IMR-90 (cell line): ENCODE results near the gene CYTH2. TPM values are rescaled to one million over a fixed set of nuclear protein-coding genes. Genes with fewer than 3 reads are reported as not detected.

Experiments used
- ATAC-seq: fragments of 200-7000 bp; cut with Tn5 transposase; 2 replicates; pipeline ENCODE4 v1.9.1; 2020; ENCODE audit warnings: low read depth, mild to moderate bottlenecking, moderate library complexity
- BruUV-seq: library from RNA; stranded (reverse); fragments of 400-500 nt; replicated peaks from 2 replicates; lab custom pipeline; 2021; lab: Mats Ljungman, UMichigan
- CTCF ChIA-PET: fragments of 300-600 bp; formaldehyde crosslinking; extraction: SDS; loops from one replicate; lab custom pipeline; 2021; ENCODE audit warnings: antibody characterized with exemption; lab: Yijun Ruan, JAX
- POLR2A ChIA-PET: fragments of 300-600 bp; sonication (Branson Sonifier 250); formaldehyde crosslinking; loops from one replicate; lab custom pipeline; 2022; ENCODE audit warnings: antibody characterized with exemption; ENCODE audit not compliant: unreplicated experiment; lab: Charles Lee
- DNase-seq: peaks from one replicate; pipeline ENCODE4 v3.0.0; 2013
- H2AFZ ChIP-seq: replicated peaks from 2 replicates; pipeline ENCODE3; 2013; ENCODE audit warnings: low read length, mild to moderate bottlenecking; ENCODE audit not compliant: poor library complexity
- H2AK5ac ChIP-seq: 2 replicates; pipeline ENCODE4 v1.6.1; 2013; ENCODE audit warnings: low read depth, low read length, inconsistent platforms
- H2AK9ac ChIP-seq: replicated peaks from 2 replicates; pipeline ENCODE3; 2013; ENCODE audit warnings: mild to moderate bottlenecking, low read depth, low read length, moderate library complexity; ENCODE audit not compliant: poor library complexity
- H2BK120ac ChIP-seq: 2 replicates; pipeline ENCODE4 v1.6.1; 2013; ENCODE audit warnings: low read depth, low read length, inconsistent platforms
- H2BK15ac ChIP-seq: 3 replicates; pipeline ENCODE4 v1.6.1; 2013; ENCODE audit warnings: low read depth, low read length, inconsistent platforms
- H2BK20ac ChIP-seq: 2 replicates; pipeline ENCODE4 v1.6.1; 2013; ENCODE audit warnings: low read depth, mild to moderate bottlenecking, inconsistent platforms, low read length, moderate library complexity
- H2BK5ac ChIP-seq: 2 replicates; pipeline ENCODE4 v1.6.1; 2013; ENCODE audit warnings: mild to moderate bottlenecking, low read depth, low read length, inconsistent platforms; ENCODE audit not compliant: poor library complexity, severe bottlenecking
- H3K14ac ChIP-seq: replicated peaks from 2 replicates; pipeline ENCODE4 v1.6.1; 2013; ENCODE audit warnings: low read depth, low read length, inconsistent platforms
- H3K18ac ChIP-seq: 2 replicates; pipeline ENCODE4 v1.6.1; 2013; ENCODE audit warnings: low read depth, low read length, control low read depth
- H3K23ac ChIP-seq: 2 replicates; pipeline ENCODE4 v1.6.1; 2013; ENCODE audit warnings: low read depth, low read length, inconsistent platforms
- H3K27ac ChIP-seq: 2 replicates; pipeline ENCODE4 v1.5.1; 2013; ENCODE audit warnings: mild to moderate bottlenecking, control low read depth, low read length; ENCODE audit not compliant: insufficient read depth
- H3K27me3 ChIP-seq: 2 replicates; pipeline ENCODE4 v1.6.1; 2013; ENCODE audit warnings: low read length; ENCODE audit not compliant: control insufficient read depth, insufficient read depth
- H3K36me3 ChIP-seq: 2 replicates; pipeline ENCODE4 v1.6.1; 2013; ENCODE audit warnings: low read length, mixed read lengths; ENCODE audit not compliant: control insufficient read depth, insufficient read depth
- H3K4ac ChIP-seq: 2 replicates; pipeline ENCODE4 v1.6.1; 2013; ENCODE audit warnings: low read depth, low read length, inconsistent platforms
- H3K4me1 ChIP-seq: 2 replicates; pipeline ENCODE4 v1.6.1; 2013; ENCODE audit warnings: low read length, mixed read lengths; ENCODE audit not compliant: control insufficient read depth, insufficient read depth
- H3K4me2 ChIP-seq: 2 replicates; pipeline ENCODE4 v1.6.1; 2013; ENCODE audit warnings: low read depth, mild to moderate bottlenecking, control low read depth, low read length, moderate library complexity
- H3K4me3 ChIP-seq: 2 replicates; pipeline ENCODE4 v1.5.1; 2013; ENCODE audit warnings: low read depth, mild to moderate bottlenecking, control low read depth, low read length, moderate library complexity; ENCODE audit not compliant: insufficient read depth
- H3K56ac ChIP-seq: 2 replicates; pipeline ENCODE4 v1.6.1; 2013; ENCODE audit warnings: low read length, inconsistent platforms; ENCODE audit not compliant: insufficient read depth; ENCODE audit errors: extremely low read depth
- H3K79me1 ChIP-seq, 2 experiments: 2 replicates each; pipeline ENCODE4 v1.6.1; 2013; ENCODE audit warnings: low read length in 2 of 2, inconsistent platforms in 1 of 2, low read depth in 1 of 2
- H3K9ac ChIP-seq: 2 replicates; pipeline ENCODE4 v1.6.1; 2013; ENCODE audit warnings: low read depth, low read length, control low read depth
- H3K9me1 ChIP-seq: 2 replicates; pipeline ENCODE4 v1.6.1; 2013; ENCODE audit warnings: low read length, inconsistent platforms; ENCODE audit not compliant: insufficient read depth
- H3K9me3 ChIP-seq: 2 replicates; pipeline ENCODE4 v1.6.1; 2013; ENCODE audit warnings: low read length; ENCODE audit not compliant: control insufficient read depth, insufficient read depth
- H4K20me1 ChIP-seq: 2 replicates; pipeline ENCODE4 v1.6.1; 2013; ENCODE audit warnings: low read length, inconsistent platforms; ENCODE audit not compliant: insufficient read depth
- H4K5ac ChIP-seq: 2 replicates; pipeline ENCODE4 v1.6.1; 2013; ENCODE audit warnings: mild to moderate bottlenecking, low read depth, low read length, control low read depth
- H4K8ac ChIP-seq, 2 experiments: 2 replicates each; pipeline ENCODE4 v1.6.1; 2013; ENCODE audit warnings: low read depth in 2 of 2, low read length in 2 of 2, control low read depth in 1 of 2, inconsistent platforms in 1 of 2
- H4K91ac ChIP-seq: 2 replicates; pipeline ENCODE4 v1.6.1; 2013; ENCODE audit warnings: low read depth, low read length, inconsistent platforms; ENCODE audit not compliant: insufficient read depth
- BHLHE40 ChIP-seq: fragments of 150-350 bp; IDR thresholded peaks from 2 replicates; pipeline ENCODE4 v1.6.1; 2016; ENCODE audit warnings: mild to moderate bottlenecking, low read depth, low read length
- CEBPB ChIP-seq: IDR thresholded peaks from 2 replicates; pipeline ENCODE4 v1.6.1; 2012; ENCODE audit warnings: low read depth, low read length, improper control_type of control experiment
- CHD1 ChIP-seq: IDR thresholded peaks from 2 replicates; pipeline ENCODE4 v1.6.1; 2012; ENCODE audit warnings: low read depth, low read length, improper control_type of control experiment
- FOS ChIP-seq: fragments of 150-350 bp; IDR thresholded peaks from 2 replicates; pipeline ENCODE4 v1.6.1; 2016; ENCODE audit warnings: low read depth, low read length
- MAFK ChIP-seq: IDR thresholded peaks from 2 replicates; pipeline ENCODE4 v1.6.1; 2012; ENCODE audit warnings: low read depth, low read length, improper control_type of control experiment
- MAZ ChIP-seq: IDR thresholded peaks from 2 replicates; pipeline ENCODE4 v1.6.1; 2012; ENCODE audit warnings: low read depth, mild to moderate bottlenecking, low read length, improper control_type of control experiment, moderate library complexity, borderline replicate concordance
- MXI1 ChIP-seq: IDR thresholded peaks from 2 replicates; pipeline ENCODE4 v1.6.1; 2012; ENCODE audit warnings: low read depth, mild to moderate bottlenecking, low read length, moderate library complexity, borderline replicate concordance
- NFE2L2 ChIP-seq: fragments of 150-350 bp; IDR thresholded peaks from 2 replicates; pipeline ENCODE4 v1.6.1; 2016; ENCODE audit warnings: low read depth, mild to moderate bottlenecking, low read length
- POLR2A ChIP-seq: IDR thresholded peaks from 2 replicates; pipeline ENCODE4 v1.6.1; 2012; ENCODE audit warnings: mild to moderate bottlenecking, low read depth, low read length
- RAD21 ChIP-seq: IDR thresholded peaks from 2 replicates; pipeline ENCODE4 v1.6.1; 2012; ENCODE audit warnings: low read length, improper control_type of control experiment
- RCOR1 ChIP-seq: IDR thresholded peaks from 2 replicates; pipeline ENCODE4 v1.6.1; 2012; ENCODE audit warnings: mild to moderate bottlenecking, low read length, improper control_type of control experiment; ENCODE audit not compliant: insufficient replicate concordance
- SMC3 ChIP-seq: fragments of 150-350 bp; IDR thresholded peaks from 2 replicates; pipeline ENCODE4 v1.6.1; 2016; ENCODE audit warnings: low read depth, mild to moderate bottlenecking, antibody characterized with exemption, low read length, moderate library complexity
- whole genome bisulfite sequencing, 2 experiments: methylation state at CpG; one replicate each; pipeline versions ENCODE4 v1.1.5 to v1.1.7; 2013; ENCODE audit warnings: missing lambda C conversion rate in 2 of 2; ENCODE audit not compliant: insufficient read length in 1 of 2; ENCODE audit errors: extremely low coverage in 2 of 2; 5-methylcytosine and 5-hydroxymethylcytosine counted together
- dilution Hi-C: fragments of 300-500 bp; cut with HindIII; formaldehyde crosslinking; loops from one replicate; pipeline ENCODE4 v1.14.3; 2018; ENCODE audit warnings: low sequenced_read_pairs; ENCODE audit not compliant: unreplicated experiment
- in situ Hi-C: fragments of 300-500 bp; cut with MboI; formaldehyde crosslinking; loops from 3 replicates; pipeline ENCODE4 v1.14.3; 2019; ENCODE audit warnings: low sequenced_read_pairs, inconsistent platforms, mixed read lengths
- intact Hi-C: fragments of 100-400 bp; cut with micrococcal nuclease; formaldehyde crosslinking; loops from 2 replicates; pipeline ENCODE4 v1.10.0; 2022
- polyA plus RNA-seq, 3 experiments: library from polyadenylated mRNA; depleted of rRNA; stranded (reverse); fragments of >200 nt; gene quantifications; 2 replicates each; pipeline ENCODE4 v1.2.3, GENCODE V29; 2012; ENCODE audit warnings: low replicate concordance in 1 of 3
- total RNA-seq: library from RNA; depleted of rRNA; stranded (reverse); fragments of >200 nt; gene quantifications from 2 replicates; pipeline ENCODE4 v1.2.3, GENCODE V29; 2012
- TF ChIP-seq, protein P1 (sequence below): fragments of 150-350 bp; IDR thresholded peaks from 2 replicates; pipeline ENCODE4 v1.6.1; 2016; ENCODE audit warnings: low read depth, mild to moderate bottlenecking, low read length, moderate library complexity, borderline replicate concordance
- TF ChIP-seq, protein P2 (sequence below): conservative IDR thresholded peaks from 2 replicates; pipeline ENCODE4 v1.5.1; 2012; ENCODE audit warnings: mild to moderate bottlenecking, low read depth, low read length, improper control_type of control experiment

CYTH2 gene
- total and polyA plus RNA-seq, 2 of the 4 experiments (the other 2 are of a cell fraction): 35.8 to 62.0 TPM

DNA sequence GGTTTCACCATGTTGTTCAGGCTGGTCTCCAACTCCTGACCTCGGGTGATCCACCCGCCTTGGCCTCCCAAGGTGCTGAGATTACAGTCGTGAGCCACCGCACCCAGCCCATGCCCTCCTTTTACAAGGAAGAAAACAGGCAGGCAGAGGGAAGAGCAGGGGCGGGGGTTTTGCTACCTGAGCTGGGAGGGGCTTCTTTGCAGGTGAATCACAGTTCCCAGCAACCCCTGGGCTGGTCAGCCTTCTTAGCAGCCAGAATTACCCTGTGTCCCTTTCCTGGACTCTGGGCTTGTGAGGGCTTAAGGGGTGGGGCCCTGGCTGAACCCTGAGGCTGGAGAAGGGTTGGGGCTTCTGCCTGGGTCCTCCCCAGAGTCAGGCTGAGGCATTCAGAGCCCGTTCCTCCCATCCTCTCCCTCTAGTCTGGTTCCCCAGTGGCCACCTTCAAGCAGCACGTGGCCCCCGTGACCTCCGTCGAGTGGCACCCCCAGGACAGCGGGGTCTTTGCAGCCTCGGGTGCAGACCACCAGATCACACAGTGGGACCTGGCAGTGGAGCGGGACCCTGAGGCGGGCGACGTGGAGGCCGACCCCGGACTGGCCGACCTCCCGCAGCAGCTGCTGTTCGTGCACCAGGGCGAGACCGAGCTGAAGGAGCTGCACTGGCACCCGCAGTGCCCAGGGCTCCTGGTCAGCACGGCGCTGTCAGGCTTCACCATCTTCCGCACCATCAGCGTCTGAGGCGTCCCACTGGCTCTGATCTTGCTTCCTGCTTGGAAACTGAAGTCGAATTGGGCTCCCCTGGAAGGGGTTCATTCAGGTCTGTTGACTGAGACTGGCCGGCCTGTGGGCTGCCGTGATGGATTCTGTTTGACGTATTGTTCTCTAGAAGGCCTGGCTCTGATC, 16.6 kb upstream of the CYTH2 start (continued):
- TF ChIP-seq MXI1: no peak

DNA sequence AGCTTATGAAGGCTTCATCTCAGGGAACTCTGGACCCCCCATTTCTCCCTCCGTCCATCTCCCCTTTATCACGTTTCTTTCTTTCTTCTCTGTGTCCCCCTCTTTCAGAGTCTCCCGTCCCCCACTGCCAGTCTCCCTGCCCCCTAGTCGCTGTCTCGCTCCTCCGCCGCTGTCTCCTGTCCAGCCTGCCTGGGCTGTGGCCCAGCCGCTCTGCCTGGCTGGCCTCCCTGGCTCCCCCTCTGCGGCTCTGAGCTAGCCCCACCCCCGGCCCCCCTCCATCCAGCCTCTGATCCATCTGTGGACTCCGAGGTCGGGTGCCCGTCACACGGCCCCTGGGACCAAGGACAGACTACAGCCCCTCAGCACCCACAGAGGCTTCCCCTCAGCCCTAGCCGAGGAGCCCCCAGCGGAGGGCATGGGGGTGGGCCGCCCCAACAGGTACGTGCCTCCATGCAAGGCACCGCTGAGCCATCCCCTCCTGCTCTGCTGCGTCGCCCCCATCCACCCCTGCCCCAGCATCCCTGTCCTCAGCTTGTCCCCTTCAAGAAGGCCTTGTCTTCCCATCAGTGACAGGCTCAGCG, 14.9 kb upstream of the CYTH2 start:
- Histone ChIP-seq H3K14ac (no peak overlapping the region), H3K4me1 (no peaks in the 10 kb centered on the region), H3K27ac (no peak overlapping the region), H3K79me1 (peaks cover 7 to 21% of the 10 kb centered on the region in 2 experiments), H2BK5ac (no peak overlapping the region), H4K91ac (no peak overlapping the region), H3K4ac (no peak overlapping the region), H4K8ac (no peak overlapping the region), H3K27me3 (no peaks in the 10 kb centered on the region), H3K4me2 (no peak overlapping the region), H3K18ac (no peak overlapping the region), H3K9ac (no peak overlapping the region), H2AFZ (no peak overlapping the region), H2BK15ac (no peak overlapping the region), H3K36me3 (peaks cover 58% of the 10 kb centered on the region), H4K20me1 (peaks cover 8% of the 10 kb centered on the region), H2AK5ac (no peak overlapping the region), H3K9me1 (no peaks in the 10 kb centered on the region), H3K56ac (no peak overlapping the region), H3K9me3 (no peaks in the 10 kb centered on the region), H2BK20ac (no peak overlapping the region), H2BK120ac (no peak overlapping the region), H4K5ac (no peak overlapping the region), H2AK9ac (no peak overlapping the region), H3K23ac (no peak overlapping the region), H3K4me3 (no peak overlapping the region)
- DNase-seq (no peak), ATAC-seq (no peak)
- BruUV-seq: no TSS peak
- intact Hi-C loops: no loop called here
- ChIA-PET CTCF (no interaction called here), POLR2A (no interaction called here)
- 85% methylated on average over 9 of the region's 22 CpGs; no CpG with 5 or more reads in 1 of the 2 experiments for WGBS, 2 experiments
- dilution Hi-C loops: no loop called here
- in situ Hi-C loops: no loop called here
- no peak for TF ChIP-seq BHLHE40
- TF ChIP-seq CHD1: no peak
- no peak for TF ChIP-seq RCOR1
- TF ChIP-seq, protein P1, sequence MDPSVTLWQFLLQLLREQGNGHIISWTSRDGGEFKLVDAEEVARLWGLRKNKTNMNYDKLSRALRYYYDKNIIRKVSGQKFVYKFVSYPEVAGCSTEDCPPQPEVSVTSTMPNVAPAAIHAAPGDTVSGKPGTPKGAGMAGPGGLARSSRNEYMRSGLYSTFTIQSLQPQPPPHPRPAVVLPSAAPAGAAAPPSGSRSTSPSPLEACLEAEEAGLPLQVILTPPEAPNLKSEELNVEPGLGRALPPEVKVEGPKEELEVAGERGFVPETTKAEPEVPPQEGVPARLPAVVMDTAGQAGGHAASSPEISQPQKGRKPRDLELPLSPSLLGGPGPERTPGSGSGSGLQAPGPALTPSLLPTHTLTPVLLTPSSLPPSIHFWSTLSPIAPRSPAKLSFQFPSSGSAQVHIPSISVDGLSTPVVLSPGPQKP: no peak
- no peak for TF ChIP-seq POLR2A
- TF ChIP-seq MAFK: no peak
- no peak for TF ChIP-seq FOS
- no peak for TF ChIP-seq SMC3
- TF ChIP-seq CEBPB: no peak
- TF ChIP-seq, protein P2, sequence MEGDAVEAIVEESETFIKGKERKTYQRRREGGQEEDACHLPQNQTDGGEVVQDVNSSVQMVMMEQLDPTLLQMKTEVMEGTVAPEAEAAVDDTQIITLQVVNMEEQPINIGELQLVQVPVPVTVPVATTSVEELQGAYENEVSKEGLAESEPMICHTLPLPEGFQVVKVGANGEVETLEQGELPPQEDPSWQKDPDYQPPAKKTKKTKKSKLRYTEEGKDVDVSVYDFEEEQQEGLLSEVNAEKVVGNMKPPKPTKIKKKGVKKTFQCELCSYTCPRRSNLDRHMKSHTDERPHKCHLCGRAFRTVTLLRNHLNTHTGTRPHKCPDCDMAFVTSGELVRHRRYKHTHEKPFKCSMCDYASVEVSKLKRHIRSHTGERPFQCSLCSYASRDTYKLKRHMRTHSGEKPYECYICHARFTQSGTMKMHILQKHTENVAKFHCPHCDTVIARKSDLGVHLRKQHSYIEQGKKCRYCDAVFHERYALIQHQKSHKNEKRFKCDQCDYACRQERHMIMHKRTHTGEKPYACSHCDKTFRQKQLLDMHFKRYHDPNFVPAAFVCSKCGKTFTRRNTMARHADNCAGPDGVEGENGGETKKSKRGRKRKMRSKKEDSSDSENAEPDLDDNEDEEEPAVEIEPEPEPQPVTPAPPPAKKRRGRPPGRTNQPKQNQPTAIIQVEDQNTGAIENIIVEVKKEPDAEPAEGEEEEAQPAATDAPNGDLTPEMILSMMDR: no peak
- TF ChIP-seq MAZ: no peak
- TF ChIP-seq NFE2L2: no peak
- no peak for TF ChIP-seq RAD21
